Limb (tissue), 2 donors: ENCODE data around the gene HDDC3.

ENCODE experiments used
- DNase-seq, 2 donors: peaks; one replicate each; pipeline ENCODE4 v3.0.0-alpha.2; 2016; ENCODE audit errors: extremely low spot score in 2 of 2

HDDC3 gene

DNA sequence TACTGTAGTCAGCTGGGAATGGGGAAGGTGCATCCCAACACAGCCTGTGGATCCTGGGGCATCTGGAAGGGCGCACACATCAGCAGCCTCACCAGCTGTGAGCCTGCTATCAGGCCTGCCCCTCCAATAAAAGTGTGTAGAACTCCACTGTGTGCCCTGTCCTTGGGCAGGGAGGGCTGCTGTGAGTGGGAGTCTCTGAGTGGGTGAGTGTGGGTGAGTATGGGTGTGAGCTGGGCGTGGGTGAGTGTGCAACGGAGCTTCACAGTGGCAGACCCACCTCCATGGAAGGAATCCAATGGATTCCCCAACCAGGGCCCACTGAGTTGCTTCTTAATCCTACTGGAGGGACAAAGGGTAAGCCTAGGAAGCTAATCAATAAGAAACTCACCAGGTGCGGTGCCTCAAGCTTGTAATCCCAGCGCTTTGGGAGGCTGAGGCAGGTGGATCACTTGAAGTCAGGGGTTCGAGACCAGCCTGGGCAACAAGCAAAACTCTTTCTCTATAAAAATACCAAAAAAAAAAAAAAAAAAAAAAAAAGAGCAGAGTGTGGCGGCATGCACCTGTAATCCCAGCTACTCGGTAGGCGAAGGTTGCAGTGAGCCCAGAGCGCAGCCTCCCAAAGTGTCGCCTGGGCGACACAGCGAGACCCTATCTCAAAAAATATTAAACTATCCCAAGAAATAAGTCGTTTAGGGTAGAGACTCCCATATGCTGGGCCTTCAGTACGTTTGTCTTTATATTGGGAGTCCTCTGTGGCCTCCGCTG, 21.8 kb upstream of the HDDC3 start:
- no peak for DNase-seq

DNA sequence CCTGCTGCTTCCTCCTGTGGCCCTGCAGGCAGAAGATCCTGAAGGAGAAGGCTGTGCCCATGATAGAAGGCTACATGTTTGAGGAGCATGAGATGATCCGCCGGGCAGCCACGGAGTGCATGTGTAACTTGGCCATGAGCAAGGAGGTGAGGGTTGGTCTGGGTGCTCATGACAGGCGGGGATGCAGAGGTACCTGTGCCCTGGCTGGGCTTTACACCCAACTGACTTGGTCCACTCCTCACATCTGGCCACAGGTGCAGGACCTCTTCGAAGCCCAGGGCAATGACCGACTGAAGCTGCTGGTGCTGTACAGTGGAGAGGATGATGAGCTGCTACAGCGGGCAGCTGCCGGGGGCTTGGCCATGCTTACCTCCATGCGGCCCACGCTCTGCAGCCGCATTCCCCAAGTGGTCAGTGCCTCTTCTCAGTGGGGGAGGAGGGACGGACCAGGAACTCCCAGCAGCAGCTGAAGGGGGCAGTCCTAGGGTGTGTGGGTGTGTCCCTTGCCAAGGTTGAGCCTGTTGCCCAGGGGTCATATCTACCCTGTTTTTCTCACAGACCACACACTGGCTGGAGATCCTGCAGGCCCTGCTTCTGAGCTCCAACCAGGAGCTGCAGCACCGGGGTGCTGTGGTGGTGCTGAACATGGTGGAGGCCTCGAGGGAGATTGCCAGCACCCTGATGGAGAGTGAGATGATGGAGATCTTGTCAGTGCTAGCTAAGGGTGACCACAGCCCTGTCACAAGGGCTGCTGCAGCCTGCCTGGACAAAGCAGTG, 20.7 kb upstream of the HDDC3 start:
- DNase-seq: no peak

DNA sequence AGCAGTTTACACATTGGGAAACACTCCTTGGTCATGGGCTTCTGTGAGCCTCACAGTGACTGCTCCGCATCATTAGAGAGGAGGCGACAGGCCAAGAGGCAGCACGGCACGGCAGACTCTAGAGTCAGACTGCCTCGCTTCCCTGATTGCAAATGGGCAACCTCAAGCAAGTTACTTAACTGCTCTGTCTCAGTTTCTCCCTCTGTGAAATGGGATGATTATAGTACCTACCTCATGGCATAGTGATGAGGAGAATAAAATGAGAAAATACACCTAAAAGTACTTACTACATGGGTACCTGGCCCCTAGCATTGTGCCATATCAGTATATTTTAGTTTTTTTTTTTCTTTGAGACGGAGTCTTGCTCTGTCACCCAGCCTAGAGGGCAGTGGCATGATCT, 18.3 kb upstream of the HDDC3 start:
- no peak for DNase-seq

DNA sequence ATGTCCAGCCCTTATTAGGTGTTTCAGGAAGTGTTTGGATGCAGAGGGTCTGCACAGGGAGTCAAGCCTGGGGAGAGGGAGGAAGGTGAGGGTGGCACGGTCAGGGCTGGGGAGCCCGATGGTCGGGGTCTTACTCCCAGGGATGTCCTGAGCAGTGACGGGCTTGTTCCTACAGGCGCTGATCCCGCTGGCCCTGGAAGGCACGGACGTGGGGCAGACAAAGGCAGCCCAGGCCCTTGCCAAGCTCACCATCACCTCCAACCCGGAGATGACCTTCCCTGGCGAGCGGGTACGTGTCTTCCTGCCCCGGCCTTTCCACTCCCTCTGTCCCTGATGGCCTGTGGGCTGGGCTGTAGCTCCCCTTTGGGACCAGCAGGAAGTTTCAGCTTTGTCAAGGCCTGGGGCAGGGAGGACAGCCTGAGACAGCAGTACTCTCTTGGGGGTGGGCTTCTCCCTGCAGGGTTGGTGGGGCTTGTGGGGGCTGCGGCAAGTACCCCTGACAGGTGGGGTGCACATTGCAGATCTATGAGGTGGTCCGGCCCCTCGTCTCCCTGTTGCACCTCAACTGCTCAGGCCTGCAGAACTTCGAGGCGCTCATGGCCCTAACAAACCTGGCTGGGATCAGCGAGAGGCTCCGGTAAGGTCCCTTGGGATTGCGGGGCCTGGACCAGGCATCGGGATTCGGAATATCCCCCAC, 17.8 kb upstream of the HDDC3 start:
- no peak for DNase-seq

DNA sequence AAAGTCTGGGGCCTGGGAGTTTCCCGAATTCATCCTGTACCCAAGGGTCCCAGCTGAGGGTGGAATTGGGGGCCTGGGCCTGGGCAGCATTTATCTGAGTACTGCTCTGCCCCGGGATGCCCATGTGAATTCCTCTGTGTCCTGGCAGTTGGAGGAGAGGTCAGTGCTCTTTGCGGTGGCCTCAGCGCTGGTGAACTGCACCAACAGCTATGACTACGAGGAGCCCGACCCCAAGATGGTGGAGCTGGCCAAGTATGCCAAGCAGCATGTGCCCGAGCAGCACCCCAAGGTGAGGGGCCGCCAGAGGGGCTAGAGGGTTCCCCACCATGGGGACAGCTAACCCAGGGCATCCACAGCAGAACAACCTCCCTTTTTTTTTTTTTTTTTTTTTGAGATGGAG, 16.2 kb upstream of the HDDC3 start:
- DNase-seq: no peak

DNA sequence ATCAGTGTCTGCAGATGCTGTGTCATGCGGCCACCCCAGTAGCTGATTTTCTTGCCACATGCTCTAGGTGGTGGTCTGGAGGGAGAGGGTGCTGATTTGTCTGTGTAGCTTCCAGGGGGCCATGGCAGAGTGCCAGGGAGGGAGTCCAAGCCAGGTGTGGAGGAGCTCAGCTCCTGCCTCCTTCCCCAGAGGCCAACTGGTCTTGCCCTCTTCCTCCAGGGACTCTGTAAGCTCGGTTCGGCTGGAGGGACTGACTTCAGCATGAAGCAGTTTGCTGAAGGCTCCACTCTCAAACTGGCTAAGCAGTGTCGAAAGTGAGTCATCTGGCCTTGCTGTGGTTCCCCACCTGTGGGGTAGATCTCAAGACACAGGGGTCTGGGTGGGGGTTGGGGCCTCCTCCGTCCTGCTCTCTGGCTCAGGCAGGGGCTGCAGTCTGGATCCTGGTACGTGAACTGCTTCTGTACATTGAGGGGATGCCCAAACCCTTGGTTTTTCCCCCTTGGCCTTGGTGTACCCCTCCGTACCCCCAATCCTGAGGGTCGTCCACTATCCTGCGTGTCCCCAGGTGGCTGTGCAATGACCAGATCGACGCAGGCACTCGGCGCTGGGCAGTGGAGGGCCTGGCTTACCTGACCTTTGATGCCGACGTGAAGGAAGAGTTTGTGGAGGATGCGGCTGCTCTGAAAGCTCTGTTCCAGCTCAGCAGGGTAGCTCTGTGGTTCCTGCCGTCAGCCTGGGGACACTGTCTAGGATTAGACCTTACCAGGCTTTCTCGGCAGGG, 15.4 kb upstream of the HDDC3 start:
- no peak for DNase-seq

DNA sequence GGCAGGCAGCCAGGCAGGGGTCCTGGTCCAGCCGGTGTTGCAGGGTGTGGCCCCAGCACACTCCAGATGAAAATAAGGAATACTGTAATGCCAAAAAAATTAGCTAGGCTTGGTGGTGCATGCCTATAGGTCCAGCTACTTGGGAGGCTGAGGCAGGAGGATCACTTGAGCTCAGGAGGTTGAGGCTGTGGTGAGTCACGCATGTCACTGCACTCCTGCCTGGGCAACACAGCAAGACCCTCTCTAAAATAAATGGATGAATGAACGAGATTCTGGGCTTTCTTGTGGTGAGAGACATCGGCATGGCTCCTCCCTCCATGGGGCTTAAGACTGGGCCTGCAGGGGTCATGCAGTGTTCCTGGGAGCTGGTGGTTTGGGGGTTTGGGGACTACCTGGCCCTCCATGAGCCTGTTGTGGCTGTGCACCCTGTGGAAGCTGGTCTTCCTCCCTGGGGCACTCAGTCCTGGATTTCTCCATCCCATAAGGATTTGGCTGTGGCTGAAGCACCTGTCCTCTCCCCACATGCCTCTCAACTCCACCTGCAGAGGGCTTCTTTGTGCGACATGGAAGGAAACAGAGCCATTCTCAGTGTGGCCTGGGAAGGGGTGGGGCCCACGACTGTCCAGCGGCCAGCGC, 14.7 kb upstream of the HDDC3 start:
- no peak for DNase-seq

DNA sequence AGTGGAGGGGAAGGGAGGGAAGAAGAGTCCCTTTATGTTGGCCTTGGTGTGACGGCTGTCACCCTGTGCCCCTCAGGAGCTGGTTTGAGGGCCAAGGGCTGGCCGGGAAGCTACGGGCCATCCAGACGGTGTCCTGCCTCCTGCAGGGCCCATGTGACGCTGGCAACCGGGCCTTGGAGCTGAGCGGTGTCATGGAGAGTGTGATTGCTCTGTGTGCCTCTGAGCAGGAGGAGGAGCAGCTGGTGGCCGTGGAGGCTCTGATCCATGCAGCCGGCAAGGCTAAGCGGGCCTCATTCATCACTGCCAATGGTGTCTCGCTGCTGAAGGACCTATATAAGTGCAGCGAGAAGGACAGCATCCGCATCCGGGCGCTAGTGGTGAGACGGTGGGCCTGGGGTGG, 14.2 kb upstream of the HDDC3 start:
- no peak for DNase-seq

DNA sequence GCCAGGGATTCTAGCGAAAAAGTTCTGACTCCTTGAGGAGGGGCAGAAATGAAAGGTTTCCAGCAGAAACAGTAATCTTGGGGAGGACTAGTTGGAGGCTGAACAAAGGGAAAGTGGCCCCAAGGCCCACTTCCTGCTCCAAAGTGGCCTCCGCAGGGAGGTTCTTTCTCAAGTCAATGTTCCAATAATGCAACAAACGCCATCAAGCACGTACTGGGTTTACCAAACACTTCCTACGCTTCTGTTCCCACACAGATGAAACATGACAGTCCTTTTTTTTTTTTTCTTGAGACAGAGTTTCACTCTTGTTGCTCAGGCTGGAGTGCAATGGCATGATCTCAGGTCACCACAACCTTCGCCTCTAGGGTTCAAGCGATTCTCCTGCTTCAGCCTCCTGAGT, 12.7 kb upstream of the HDDC3 start:
- no peak for DNase-seq

DNA sequence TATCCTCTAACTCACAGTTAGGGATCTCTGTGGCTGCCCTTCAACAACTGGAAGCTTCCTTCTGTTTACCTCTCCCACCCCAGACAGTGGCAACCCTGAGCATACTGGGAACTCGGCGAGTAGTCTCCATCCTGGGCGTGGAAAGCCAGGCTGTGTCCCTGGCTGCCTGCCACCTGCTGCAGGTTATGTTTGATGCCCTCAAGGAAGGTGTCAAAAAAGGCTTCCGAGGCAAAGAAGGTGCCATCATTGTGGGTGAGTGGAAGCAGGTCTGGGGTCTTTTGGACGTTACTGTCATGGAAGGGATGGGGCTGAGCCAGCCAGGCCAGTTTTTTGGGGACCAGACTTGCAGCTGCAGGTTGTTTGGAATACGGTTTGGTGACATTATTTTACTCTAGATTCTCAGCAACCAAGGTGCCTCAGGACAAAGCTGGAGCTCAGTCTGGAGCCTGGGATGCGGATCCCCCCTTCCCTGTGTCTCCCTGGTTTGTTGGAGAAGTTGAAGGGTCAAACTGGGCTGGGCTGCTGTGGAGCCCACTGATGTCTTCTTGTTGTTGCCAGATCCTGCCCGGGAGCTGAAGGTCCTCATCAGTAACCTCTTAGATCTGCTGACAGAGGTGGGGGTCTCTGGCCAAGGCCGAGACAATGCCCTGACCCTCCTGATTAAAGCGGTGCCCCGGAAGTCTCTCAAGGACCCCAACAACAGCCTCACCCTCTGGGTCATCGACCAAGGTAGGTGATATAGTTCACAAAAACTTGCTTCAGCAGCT, 10.2 kb upstream of the HDDC3 start:
- no peak for DNase-seq

DNA sequence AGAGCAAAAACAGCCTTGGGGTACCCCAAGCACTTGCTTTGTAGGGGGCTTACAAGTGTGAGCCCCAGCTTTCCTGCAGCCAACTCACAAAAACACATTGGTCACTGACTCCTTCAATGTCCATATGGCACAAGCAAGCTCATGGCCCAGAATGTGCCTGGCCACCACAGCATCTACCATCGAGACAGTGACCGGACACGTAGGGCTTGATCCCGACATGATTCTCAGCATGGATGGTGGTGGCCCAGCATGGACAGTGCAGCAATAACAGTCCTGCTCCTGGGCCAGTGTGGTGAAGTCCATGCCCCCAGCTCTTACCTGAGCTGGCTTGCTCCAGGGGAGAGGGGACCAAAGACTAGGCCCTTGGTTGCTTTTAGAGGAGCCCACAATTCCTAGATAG, 8.7 kb upstream of the HDDC3 start:
- no peak for DNase-seq

DNA sequence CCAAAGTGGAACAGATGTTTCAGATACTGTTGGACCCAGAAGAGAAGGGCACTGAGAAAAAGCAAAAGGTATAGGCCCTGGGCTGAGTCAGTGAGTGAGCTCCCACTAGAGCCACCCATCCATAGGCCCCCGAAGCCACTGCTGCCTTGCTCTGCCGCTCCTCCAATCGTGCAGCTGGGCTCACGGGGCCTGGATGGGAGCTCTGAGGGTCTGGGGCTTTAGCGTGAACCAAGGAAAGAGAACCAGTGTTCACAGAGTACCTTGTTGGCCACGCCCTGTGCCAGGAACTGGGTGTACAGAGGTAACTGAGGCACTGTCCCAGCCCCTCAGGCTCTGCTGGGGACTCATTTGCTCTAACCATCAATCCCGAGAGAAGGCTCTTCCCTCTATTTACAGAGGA, 7.4 kb upstream of the HDDC3 start:
- no peak for DNase-seq

DNA sequence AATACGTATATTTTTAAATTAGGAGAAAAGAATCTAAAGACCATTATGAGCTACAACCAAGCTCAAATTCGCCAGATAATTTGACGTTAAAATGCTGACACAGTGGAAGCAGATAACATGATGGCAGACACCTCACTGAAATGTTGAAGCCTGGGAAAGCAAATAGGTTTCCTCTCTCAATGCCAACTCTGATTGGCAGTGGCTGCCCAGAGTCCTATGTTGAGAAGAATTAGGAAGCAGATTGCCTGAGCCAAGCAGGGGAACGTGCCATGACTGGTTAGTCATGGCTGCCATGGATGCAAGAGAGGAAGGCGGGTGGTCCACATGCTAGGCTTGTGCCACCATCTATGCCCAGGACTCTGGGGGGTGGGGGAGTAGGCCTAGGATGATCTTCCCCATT, 5.9 kb upstream of the HDDC3 start:
- DNase-seq: no peak

DNA sequence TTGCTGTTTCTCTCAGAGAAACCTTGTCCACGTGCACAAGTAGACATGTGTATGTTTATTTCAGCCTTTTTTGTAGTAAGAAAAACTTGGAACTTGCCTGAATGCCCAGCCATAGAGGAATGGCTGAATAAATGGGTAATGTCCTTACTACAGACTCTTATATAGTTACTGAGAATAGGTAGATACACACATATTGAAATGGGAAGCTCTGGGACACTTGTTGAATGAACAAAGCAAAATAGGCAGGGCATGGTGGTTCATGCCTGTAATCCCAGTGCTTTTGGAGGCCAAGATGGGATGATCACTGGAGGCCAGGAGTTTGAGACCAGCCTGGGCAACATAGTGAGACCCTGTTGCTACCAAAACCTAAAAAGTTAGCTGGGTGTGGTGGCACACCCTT, 4.5 kb upstream of the HDDC3 start:
- no peak for DNase-seq

DNA sequence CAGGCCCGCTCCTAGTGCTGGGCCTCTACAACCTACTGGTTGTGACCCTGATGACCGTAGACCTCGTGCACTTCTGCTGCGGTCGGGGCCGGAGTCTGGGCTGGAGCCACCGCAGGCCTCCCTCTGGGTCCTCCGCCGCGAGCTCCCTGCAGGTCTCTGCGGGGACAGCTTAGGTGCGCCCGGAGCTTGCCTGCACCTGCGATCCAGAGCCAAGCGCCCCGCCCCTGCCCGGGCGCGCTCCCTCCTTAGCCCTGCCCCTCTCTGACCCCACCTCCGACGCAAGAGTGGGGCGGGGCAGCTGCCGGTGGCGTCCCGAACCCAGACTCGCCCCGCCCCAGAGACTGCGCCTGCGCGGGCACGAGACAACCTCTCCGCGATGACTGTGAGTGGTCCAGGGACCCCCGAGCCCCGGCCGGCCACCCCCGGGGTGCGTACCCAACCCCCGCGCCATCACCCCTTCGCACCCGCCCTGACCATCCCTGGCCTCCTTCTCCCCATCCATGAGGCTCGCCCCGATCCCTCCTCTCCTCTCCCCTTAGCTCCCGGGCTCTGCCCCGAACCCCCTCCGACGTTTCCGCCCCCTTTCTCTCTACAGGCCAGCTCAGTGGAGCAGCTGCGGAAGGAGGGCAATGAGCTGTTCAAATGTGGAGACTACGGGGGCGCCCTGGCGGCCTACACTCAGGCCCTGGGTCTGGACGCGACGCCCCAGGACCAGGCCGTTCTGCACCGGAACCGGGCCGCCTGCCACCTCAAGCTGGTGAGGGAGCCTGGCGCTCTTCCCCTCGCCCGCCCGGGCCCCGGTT, 2.8 kb upstream of the HDDC3 start, which contains the start of gene UNC45A:
TSS of gene UNC45A (plus strand) at position 337 of the 803 bp plus-strand sequence. CDS start at position 377, 40 bp downstream.
- peak; percentile 86 to 94 for DNase-seq

DNA sequence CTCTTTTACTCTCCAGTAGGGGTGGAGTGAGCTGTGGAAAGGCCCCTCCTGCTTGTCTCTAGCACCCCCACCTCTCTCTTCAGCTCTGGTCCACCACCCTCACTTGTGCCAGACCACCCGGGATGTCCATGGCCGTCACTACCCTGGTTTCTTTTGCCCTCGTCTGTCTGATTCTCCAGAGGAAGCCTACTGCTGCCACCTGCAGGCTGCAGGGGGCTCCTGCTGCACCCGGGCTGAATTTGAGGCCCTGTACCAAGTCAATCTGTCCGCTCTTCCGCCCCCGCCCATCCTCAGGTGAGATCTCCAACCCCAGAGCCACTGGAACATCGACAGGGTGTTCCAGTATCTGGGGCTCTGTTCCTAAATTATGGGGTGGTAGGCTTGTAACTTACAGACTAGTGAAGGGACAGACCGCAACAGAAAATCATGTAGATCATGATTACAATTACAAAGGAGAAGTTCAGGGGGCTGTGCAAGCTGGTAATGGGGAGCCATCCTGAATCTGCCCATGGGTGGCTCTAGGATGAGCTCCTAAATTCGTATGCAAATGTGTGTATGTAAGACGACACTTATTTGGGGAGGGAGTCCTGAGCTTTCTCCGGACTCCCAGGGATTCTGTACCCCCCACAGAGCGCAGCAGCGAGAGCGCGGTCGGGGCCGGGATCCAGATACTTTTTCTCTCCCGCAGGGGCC, 2.1 kb upstream of the HDDC3 start:
- DNase-seq: peak; percentile 80 to 87

DNA sequence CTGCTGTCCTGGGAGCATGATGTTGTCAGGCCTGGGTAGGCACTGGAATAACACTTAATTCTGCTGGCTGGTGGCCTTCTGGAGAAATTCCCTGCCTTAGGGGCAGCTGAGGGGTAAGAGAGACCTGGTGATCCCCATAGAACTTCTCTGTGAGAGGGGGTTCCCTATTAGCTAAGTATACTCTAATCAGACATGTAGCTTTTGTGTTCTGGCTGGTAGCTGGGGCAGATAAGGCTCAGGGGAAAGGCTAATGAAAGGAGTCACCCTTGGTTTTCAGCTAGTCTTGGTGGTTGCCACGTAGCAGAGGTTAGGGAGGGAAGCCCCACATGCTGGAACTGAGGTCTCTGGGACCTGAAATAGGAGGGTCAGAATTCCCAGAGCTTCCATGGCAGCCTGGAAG, 952 bp upstream of the HDDC3 start:
- DNase-seq: no peak

DNA sequence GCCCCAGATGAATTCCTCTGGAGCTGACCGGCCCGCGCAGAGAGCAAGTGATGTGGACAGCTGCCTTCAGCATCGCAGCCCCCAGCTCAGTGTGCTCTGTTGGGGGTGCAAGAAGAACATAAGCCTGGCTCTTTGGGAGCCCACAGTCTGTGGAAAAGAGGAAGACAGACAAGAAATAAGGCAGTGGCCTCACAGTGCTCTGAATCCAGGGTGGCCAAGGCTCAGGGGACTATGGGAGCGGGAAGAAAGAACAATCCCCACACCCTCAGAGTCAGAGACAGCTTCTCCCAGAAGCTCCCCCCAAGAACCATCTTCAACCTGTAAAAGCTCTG, 277 bp upstream of the HDDC3 start:
- DNase-seq: no peak

DNA sequence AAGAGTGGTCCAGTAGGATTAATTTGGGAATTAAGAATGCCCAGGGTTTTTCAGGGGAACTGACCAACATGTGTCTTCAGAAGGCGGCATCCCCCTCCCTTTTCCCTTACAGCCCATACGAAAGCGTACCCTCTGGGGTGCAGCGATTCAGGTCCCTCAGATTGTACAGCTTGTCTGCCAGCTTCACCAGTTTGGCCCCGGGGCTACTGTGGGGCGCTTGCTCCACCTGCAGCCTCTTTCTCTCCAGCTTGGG, 848 bp downstream of the HDDC3 start:
- no peak for DNase-seq
